ENCODE measurements around the gene TMEM128.

The TMEM128 gene

GRCh38 chr4:4288098-4288497 is 40.1 kb upstream of the TMEM128 start:
- TF ChIP-seq, protein P1, sequence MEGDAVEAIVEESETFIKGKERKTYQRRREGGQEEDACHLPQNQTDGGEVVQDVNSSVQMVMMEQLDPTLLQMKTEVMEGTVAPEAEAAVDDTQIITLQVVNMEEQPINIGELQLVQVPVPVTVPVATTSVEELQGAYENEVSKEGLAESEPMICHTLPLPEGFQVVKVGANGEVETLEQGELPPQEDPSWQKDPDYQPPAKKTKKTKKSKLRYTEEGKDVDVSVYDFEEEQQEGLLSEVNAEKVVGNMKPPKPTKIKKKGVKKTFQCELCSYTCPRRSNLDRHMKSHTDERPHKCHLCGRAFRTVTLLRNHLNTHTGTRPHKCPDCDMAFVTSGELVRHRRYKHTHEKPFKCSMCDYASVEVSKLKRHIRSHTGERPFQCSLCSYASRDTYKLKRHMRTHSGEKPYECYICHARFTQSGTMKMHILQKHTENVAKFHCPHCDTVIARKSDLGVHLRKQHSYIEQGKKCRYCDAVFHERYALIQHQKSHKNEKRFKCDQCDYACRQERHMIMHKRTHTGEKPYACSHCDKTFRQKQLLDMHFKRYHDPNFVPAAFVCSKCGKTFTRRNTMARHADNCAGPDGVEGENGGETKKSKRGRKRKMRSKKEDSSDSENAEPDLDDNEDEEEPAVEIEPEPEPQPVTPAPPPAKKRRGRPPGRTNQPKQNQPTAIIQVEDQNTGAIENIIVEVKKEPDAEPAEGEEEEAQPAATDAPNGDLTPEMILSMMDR (conservative IDR thresholded peaks at IDR 0.05; ENCODE audit: low read depth, low read length), result no peak
- DNase-seq (ENCODE audit: low read depth), result no peak
- H3K4me3 ChIP-seq (ENCODE audit: low read depth, low read length), result no peak overlapping the region

DNA sequence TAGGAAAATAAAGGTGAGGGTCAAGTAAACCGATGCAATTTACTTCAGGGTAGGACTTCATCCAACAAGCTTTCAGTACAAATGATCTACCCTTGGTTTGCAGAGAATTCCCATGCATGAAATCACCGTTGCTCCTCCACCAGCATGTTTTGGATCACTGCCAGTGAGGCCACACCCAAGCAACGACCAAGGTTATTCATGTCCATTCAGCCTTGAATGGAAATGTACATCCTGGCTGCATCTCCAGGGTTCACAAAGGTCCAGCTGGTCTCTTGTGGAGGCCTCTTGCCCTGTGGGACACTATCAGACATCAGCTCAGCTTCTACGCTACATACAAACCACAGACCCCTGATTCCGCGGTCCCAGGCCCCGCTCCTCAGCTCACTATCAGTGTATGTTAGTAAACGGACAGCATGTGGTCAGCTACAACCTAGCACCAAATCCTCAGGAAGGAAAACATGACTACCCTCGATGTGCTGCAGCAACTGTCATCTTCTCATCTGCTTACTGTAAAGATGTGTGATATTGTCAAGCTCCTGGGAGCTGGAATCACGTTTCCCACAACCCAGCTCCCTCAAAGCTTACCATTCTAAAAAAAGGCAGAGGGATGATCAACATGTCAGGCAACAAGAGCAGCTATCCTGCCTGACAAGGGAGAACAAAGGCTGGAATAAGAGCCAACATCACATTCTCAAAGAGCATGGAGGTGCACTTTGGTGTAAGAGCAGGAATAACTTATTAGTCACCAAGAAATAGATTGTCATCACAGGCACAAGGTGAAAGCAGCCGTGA is 37.0 kb upstream of the TMEM128 start:
- no peak overlapping the region for H3K4me3 ChIP-seq (ENCODE audit: low read depth, low read length)
- TF ChIP-seq, protein P1 (conservative IDR thresholded peaks at IDR 0.05; ENCODE audit: low read depth, low read length), result no peak
- peak; percentile 49 for DNase-seq (ENCODE audit: low read depth)

GRCh38 chr4:4281787-4282186 is 33.8 kb upstream of the TMEM128 start:
- TF ChIP-seq, protein P1 (conservative IDR thresholded peaks at IDR 0.05; ENCODE audit: low read depth, low read length), result no peak
- DNase-seq (ENCODE audit: low read depth), result no peak
- no peak overlapping the region for H3K4me3 ChIP-seq (ENCODE audit: low read depth, low read length)

DNA sequence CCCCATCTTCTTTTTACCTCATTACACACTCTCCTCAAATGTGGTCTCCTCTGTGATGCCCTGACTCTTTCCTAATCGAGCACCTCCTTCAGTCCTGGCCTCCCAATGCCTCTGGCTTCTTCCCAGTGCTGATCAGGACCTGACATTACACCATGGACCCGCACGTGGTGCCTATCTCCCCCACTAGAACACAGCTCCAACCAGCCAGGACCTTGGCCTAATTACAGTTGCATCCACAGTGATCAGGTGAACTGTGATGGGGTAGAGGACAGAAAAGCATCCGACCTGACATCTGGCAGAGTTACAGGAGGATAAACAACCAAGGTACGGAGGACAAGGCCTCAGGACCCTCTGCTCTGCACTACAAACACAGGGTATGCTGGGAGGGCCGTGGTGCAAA is 29.5 kb upstream of the TMEM128 start:
- TF ChIP-seq, protein P1 (conservative IDR thresholded peaks at IDR 0.05; ENCODE audit: low read depth, low read length), result no peak
- DNase-seq (ENCODE audit: low read depth), result no peak
- H3K4me3 ChIP-seq (ENCODE audit: low read depth, low read length), result no peak overlapping the region

- no peak for DNase-seq (ENCODE audit: low read depth)
- H3K4me3 ChIP-seq (ENCODE audit: low read depth, low read length), result no peak overlapping the region
- TF ChIP-seq, protein P1 (conservative IDR thresholded peaks at IDR 0.05; ENCODE audit: low read depth, low read length), result no peak
Measured at GRCh38 chr4:4274226-4274625, 26.2 kb upstream of the TMEM128 start.

DNA sequence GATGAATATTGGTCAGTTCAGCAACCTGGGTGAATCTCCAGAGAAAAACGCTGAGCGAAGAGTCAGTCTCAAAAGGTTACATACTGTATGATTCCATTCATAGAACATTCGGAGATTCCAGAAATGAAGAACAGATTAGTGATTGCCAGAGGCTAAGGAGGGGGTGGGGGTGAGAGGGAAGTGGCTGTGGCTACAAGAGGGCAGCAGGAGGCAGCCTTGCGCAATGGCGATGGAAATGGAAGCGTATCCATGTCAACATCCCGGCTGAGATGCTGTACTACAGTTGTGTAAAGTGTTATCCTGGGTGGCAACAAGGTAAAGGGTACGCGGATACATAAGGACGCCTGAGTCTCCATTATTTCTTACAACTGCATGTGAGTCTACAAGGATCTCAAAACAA is 23.9 kb upstream of the TMEM128 start:
- TF ChIP-seq, protein P1 (conservative IDR thresholded peaks at IDR 0.05; ENCODE audit: low read depth, low read length), result no peak
- DNase-seq (ENCODE audit: low read depth), result peak; percentile 74
- H3K4me3 ChIP-seq (ENCODE audit: low read depth, low read length), result no peak overlapping the region

GRCh38 chr4:4270529-4270928 is 22.5 kb upstream of the TMEM128 start:
- DNase-seq (ENCODE audit: low read depth), result peak; percentile 44
- TF ChIP-seq, protein P1 (conservative IDR thresholded peaks at IDR 0.05; ENCODE audit: low read depth, low read length), result no peak
- H3K4me3 ChIP-seq (ENCODE audit: low read depth, low read length), result no peak overlapping the region
